SK-N-SH treated with all-trans-retinoic acid at 6 μM for 48 hours (cell line): ENCODE measurements around the gene FGF14.

Source experiments
- BACH2 ChIP-seq: fragments of 250-450 bp; sonication (Bioruptor Pico); IDR thresholded peaks from 2 replicates; pipeline ENCODE4 v1.9.0; 2021; ENCODE audit warnings: mild to moderate bottlenecking, borderline replicate concordance
- CSDC2 ChIP-seq: fragments of 250-450 bp; sonication (Bioruptor Pico); IDR thresholded peaks from 2 replicates; pipeline ENCODE4 v1.5.0; 2020; ENCODE audit warnings: mild to moderate bottlenecking, moderate library complexity
- ESRRG ChIP-seq: fragments of 250-450 bp; sonication (Bioruptor Pico); IDR thresholded peaks from 2 replicates; pipeline ENCODE4 v1.6.1; 2021; ENCODE audit warnings: mild to moderate bottlenecking
- RARB ChIP-seq: fragments of 250-450 bp; sonication (Bioruptor Pico); IDR thresholded peaks from 2 replicates; pipeline ENCODE4 v1.8.0; 2021; ENCODE audit warnings: mild to moderate bottlenecking, moderate library complexity
- ZC3H10 ChIP-seq: fragments of 250-450 bp; sonication (Bioruptor Pico); IDR thresholded peaks from 2 replicates; pipeline ENCODE4 v1.5.1; 2021; ENCODE audit warnings: mild to moderate bottlenecking, moderate library complexity
- ZFP3 ChIP-seq: fragments of 250-450 bp; sonication (Bioruptor Pico); IDR thresholded peaks from 2 replicates; pipeline ENCODE4 v1.5.0; 2020; ENCODE audit warnings: mild to moderate bottlenecking, moderate library complexity
- ZNF565 ChIP-seq: fragments of 450-650 bp; formaldehyde crosslinking; conservative IDR thresholded peaks from 2 replicates; pipeline ENCODE4 v1.5.0; 2020; ENCODE audit warnings: low read depth, mild to moderate bottlenecking, moderate library complexity
- ZNF70 ChIP-seq: fragments of 450-650 bp; formaldehyde crosslinking; IDR thresholded peaks from 2 replicates; pipeline ENCODE4 v1.5.0; 2020; ENCODE audit warnings: mild to moderate bottlenecking, moderate library complexity

GRCh38 chr13:101785858-101786257 is 616.0 kb downstream of the FGF14 start:
- TF ChIP-seq BACH2 (CRISPR knock-in tag) (no peak), ZNF565 (CRISPR knock-in tag) (no peak), CSDC2 (CRISPR knock-in tag) (no peak), ESRRG (CRISPR knock-in tag) (no peak), ZFP3 (no peak), ZC3H10 (CRISPR knock-in tag) (no peak), ZNF70 (CRISPR knock-in tag) (no peak), RARB (CRISPR knock-in tag) (no peak)
